GM19240 (cell line): ENCODE data around the gene KRTAP27-1.

Experiments
- DNase-seq: peaks from one replicate; pipeline ENCODE4 v3.0.0; 2011; ENCODE audit warnings: low spot score; ENCODE audit not compliant: insufficient read length

Gene KRTAP27-1

DNA sequence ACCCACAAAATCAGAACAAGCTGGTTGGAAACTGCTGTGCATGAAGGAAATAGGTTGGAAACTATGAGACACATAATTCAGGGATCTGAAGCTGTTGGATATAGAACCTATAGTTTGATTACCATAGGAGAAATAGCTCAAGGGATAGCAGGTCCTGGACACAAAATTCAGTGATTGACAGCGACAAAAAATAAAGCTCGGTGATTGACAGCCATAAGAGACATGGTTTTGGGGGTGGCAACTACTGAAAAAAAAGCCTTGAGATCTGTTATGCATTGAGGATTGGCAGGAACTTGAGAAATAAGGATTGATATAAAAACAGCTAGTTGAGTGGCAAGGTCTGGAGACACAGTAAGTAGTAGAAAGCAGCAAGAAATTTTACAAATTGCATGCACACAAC, 48.3 kb downstream of the KRTAP27-1 start, which contains the start of gene KRTAP25-1:
Gene KRTAP25-1 (minus strand): TSS at position 300 of the 400 bp plus-strand sequence. CDS start 24 bp downstream, at position 276.
- DNase-seq = no peak
